DMS 273 (cell line): ENCODE measurements around the gene H2BK1.

Experiments
- DNase-seq: peaks from one replicate; lab custom pipeline; 2025; ENCODE audit not compliant: unreplicated experiment; lab: John Stamatoyannopoulos, UW

Gene H2BK1

GRCh38 chr7:151210087-151210854 is at the start of gene H2BK1:
H2BK1 (minus strand) TSS chr7:151210488; CDS start chr7:151210318, 170 bp downstream.
- DNase-seq, result no peak

- no peak for DNase-seq
Observed at GRCh38 chr7:151257990-151258389, 47.7 kb upstream of the H2BK1 start.

DNA sequence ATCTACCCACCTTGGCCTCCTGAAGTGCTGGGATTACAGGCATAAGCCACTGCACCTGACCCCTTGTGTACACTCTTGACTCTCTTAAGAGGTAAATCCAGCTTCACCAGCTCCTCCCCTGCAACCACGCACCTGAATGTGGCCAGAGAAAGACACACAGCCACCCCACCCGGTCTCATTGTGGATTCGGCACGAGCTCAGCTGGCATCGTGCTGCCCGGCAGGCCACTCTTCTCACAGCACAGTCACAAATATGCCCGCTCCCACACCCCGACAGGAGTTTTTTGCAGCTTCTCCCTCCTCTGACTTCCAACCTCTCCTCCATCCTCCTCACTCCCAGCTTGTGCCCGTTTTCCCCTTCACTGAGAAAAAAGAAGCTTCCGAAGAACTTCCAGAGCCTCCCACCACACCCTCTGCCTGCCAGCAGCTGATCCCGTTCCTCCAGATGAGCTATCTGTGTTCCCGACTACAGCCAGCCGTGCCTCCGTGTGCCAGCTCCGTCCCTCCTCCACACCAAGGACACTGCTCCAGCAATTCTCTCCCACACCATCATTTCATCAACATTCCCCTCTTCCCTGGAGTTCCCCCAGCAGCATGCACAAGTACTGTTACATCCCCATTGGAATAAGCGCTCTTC is 46.2 kb upstream of the H2BK1 start:
- DNase-seq, result no peak

GRCh38 chr7:151255390-151255789 is 45.1 kb upstream of the H2BK1 start:
- DNase-seq, result no peak

DNA sequence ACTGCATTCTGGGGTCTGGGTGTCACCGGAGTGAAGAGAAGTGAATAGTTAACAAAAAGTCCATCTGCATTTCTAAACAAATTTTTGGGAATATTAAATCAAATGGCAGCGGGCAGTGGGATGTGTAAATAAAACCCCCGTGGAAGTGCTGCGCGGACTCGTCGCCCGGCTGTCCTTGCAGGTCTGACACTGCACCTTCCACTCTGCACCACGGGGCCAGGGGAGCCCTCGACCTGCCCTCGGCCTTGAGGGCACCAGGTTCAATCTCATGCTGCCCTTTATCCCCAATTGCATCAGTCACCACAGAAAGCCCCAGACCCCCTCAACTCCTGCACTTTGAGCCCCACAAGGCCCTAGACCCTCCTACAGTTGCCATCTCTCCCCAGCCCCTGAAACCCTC is 44.6 kb upstream of the H2BK1 start:
- DNase-seq, result no peak

- DNase-seq, result no peak
Observed at GRCh38 chr7:151254316-151254715, 44.0 kb upstream of the H2BK1 start.

- DNase-seq, result no peak
Observed at GRCh38 chr7:151252961-151253711, 42.8 kb upstream of the H2BK1 start.

DNA sequence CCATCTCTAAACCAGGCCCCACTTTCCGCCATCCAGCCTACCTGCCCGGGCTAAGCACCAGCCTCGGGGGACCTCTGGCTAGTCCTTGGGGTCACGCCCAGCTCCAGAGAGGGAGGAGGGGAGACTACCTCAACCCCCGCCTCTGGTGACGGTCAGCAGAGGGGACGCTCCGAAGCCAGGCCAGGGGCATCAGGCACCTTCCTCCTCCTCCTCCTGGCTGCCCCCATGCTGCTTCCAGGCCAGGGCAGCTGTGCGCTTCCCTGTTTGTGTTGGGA is 42.2 kb upstream of the H2BK1 start:
- no peak for DNase-seq

DNA sequence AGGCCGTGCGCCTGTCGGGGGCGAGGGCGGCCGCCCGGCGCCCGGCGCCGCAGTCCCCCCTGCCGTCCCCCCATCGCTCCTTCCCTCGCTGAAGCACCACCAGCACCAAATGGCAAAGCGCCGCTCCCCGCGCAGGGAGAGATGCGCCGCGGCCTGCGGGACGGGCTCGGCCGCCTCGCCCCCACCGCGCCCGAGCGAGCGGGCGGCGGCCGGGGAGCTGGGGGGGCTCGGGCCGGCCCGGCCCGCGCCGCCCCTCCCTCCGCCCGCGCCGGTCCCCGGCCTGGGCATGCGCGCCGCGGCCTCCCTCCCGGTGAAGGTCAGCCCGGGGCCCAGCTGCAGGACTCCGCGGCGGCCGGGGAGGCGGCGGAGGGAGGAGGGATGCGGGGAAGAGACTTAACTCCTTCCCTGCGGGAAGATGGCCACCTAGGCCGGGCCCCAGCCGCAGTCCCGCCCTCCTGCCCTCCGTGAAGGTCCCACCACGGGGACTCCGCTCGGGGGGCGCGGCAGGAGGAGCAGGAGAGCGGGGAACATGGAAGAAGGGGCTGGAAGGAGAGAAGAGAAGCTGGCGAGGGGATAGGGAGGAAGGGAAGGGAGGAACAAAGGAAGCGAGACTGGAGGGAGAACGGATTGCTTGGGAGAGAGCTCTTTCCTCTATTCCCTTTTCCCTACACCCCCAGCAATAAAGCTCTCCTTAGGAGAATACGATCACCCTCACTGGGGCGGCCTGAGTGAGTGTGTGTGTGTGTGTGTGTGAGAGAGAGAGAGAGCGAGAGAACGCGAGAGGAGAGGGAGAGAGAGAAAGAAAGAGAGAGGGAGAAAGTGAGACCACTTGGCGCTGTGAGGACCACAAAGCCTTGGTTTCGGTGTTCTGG is 41.6 kb upstream of the H2BK1 start:
- DNase-seq, result peak; percentile 88

GRCh38 chr7:151251328-151251688 is 41.0 kb upstream of the H2BK1 start:
- DNase-seq, result peak; percentile 75

DNA sequence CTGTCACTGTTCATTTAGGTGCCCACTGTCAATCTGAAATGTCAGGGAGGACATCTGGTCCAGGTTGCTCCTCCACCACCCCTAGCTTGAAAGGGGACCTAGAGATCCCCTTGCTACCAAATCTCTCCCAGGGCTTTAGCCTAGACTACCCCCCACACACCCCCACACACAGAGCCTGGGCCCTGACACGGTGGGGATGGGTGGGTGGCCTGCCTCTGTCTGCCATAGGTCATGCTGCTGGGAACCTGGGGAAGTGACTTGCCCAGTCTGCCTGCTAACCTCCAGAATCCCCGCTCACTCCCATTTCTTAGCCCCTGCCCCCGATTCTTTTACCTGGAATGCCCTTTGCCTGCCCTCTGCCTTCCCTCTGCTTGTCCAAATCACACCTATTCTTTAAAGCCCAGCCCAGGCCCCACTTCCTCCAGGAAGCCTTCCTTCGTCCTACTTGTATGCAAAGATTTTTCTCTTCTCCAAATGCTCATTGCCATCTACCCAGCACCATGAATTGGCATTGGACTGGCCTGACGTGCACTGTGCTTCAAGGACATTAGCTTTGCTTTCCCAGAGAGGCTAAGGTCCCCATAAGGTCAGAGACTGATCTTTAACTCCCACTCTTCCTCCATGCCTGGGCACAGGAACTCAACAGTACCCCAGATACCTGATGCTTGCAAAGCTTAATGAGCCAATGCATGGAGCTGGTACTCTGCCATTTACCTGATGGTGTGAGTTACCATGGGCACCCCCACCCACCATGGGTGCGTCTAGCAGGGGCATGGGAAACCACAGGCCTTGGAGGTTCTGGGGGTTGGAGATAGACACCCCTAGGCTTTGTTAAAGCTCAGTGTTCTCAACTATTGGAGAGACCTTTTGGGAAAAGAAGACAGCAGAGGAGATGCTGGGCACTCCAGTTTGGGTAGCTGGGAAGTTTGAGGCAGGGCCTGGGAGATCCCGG is 40.2 kb upstream of the H2BK1 start:
- DNase-seq, result no peak

- peak; percentile 70 for DNase-seq
Observed at GRCh38 chr7:151249732-151250072, 39.4 kb upstream of the H2BK1 start.

GRCh38 chr7:151249034-151249731 is 38.9 kb upstream of the H2BK1 start:
- DNase-seq, result peak; percentile 84

DNA sequence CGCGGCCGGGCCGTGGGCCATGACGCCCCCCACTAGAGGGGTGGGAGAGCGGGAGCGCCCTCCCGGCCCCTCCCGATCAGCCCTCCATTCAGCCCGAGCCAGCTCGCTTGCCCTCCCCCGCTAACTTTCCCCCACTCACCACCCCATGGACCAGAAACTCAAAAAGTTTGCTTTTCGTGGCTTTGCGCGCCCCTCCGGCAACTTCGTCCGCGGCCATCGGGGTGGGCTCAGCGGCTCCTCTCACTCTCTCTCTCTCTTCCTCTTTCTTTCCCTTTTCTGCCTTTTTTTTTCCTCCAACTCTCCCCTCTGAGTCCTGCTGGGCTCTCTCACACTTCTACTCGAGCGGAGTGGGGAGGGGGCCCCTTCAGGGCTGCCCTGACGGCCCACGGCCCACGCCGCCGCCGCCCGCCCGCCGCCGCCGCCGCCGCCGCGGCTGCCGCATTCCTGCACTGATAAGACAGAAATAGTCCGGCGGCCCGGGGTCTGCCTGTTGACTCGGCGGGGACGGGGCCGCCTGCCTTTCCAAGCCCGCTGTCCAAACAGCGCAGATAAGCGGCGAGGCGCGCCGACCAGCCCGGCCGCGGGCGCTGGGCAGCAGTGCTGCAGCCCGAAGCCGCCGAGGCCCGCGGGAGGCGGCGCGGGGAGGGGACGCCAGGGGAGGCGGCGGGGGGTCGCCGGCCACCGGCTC is 38.2 kb upstream of the H2BK1 start, which contains the start of gene SMARCD3:
Gene SMARCD3 (minus strand): TSS at position 349 of the 688 bp plus-strand sequence. CDS start 132 bp downstream, at position 217.
- DNase-seq, result peak; percentile 80

- DNase-seq, result peak; percentile 65
Observed at GRCh38 chr7:151247611-151248345, 37.5 kb upstream of the H2BK1 start.

GRCh38 chr7:151246851-151247580 is 36.7 kb upstream of the H2BK1 start:
- DNase-seq, result peak; percentile 63

DNA sequence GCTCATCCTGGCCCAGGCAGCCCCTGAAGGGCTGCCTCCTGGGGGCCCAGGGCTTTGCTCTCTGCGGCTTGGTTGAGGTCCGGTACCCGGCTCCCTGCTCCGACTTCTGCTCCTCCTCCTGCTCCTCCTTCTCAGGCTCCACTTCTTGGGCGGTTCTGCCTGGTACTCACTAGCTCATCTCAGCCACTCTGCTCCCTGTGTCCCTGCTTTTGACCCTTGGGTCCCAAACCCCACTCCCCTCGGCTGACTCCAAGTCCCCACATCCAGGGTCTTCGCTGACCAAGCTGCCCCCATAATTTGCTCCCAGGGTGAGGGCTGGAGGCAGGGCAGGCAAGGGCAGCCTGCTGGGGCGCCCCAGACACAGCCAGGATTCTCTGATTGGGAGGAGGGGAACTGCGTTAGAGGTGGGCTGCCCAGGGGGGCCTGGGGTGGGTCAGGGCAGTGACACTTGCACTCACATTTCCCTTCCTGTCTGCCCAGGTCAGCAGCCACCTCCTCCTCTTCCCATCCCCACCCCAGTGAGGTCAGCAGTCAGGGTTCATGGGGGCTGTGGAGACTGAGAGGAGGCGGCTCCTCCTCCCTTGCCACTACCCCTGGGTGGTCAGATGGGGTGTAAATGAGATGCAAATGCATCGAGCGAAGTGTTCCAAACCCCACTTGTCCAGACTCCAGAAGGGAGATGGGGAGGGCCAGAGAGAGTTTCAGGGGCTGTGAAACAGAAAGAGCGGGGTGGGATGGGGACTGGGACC is 36.0 kb upstream of the H2BK1 start:
- peak; percentile 63 for DNase-seq
